Adrenal gland (tissue), 12 donors: ENCODE results near the gene ARHGAP30. TPM values are rescaled to one million over a fixed set of nuclear protein-coding genes. Genes with fewer than 3 reads are reported as not detected.
A peak's percentile ranks its signal among the peaks of the same experiment; 100 is the strongest.

ENCODE experiments used
- DNase-seq, 7 donors: peaks; one replicate each; pipeline ENCODE4 v3.0.0-alpha.2; 2019 to 2020
- H3K27ac ChIP-seq, 5 donors: fragments of 200-600 bp; sonication (generic) in 4 of 5; 1 replicate in 3 of 5; 2 replicates in 2 of 5; pipeline versions ENCODE4 v1.5.1 to v1.8.0; 2016 to 2020; ENCODE audit warnings: mild to moderate bottlenecking in 1 of 5
- H3K27me3 ChIP-seq: fragments of 200-600 bp; 2 replicates; pipeline ENCODE4 v1.8.0; 2021
- H3K36me3 ChIP-seq, 2 donors: fragments of 200-600 bp; replicated peaks in 1 of 2; 1 replicate in 1 of 2; 2 replicates in 1 of 2; pipeline versions ENCODE4 v1.5.1 to v1.8.0; 2018 to 2022
- H3K4me1 ChIP-seq, 2 donors: fragments of 200-600 bp; replicated peaks in 1 of 2; 1 replicate in 1 of 2; 2 replicates in 1 of 2; pipeline versions ENCODE4 v1.5.1 to v1.8.0; 2018 to 2021
- H3K4me3 ChIP-seq, 4 donors: fragments of 200-600 bp; sonication (generic) in 3 of 4; one replicate each; pipeline ENCODE4 v1.5.1; 2016 to 2018
- H3K9me3 ChIP-seq, 3 donors: fragments of 200-600 bp; sonication (generic) in 1 of 3; replicated peaks in 1 of 3; 1 replicate in 2 of 3; 2 replicates in 1 of 3; pipeline versions ENCODE4 v1.5.1 to v1.8.0; 2016 to 2021
- POLR2A ChIP-seq, 2 donors: fragments of 450-650 bp; IDR thresholded peaks; one replicate each; pipeline ENCODE4 v1.6.1; 2017; ENCODE audit warnings: antibody characterized with exemption in 2 of 2, mild to moderate bottlenecking in 2 of 2, moderate library complexity in 1 of 2
- whole genome bisulfite sequencing, 4 donors: extraction: QIAGEN DNeasy Blood & Tissue Kit in 2 of 4; methylation state at CpG; one replicate each; pipeline versions ENCODE4 v1.1.5 to v1.1.7; 2013 to 2017; 5-methylcytosine and 5-hydroxymethylcytosine counted together
- intact Hi-C, 2 donors: fragments of 100-400 bp; cut with DNase I; formaldehyde crosslinking; loops; one replicate each; pipeline versions ENCODE4 v1.14.1 to v1.15.0; 2022 to 2023
- polyA plus RNA-seq, 3 donors: library from polyadenylated mRNA; stranded (reverse); fragments of 200-250 nt in 2 of 3; fragments of 350-450 nt in 1 of 3; fragmentation: Illumina TruSeq in 1 of 3; extraction: RNeasy Lipid Tissue Mini Kit (QIAGEN cat#74804) in 1 of 3; gene quantifications; one replicate each; pipeline ENCODE4 v1.2.3, GENCODE V29; 2013 to 2014
- small RNA-seq, 2 donors: library from RNA; depleted of rRNA; stranded (forward); fragments of <200 nt; gene quantifications; one replicate each; pipeline ENCODE3, GENCODE V24; 2016
- total RNA-seq, 9 donors: library from RNA; depleted of rRNA in 4 of 9; stranded (reverse); fragments of >200 nt in 4 of 9; fragments of 120-200 nt in 1 of 9; fragmentation: NEBNext Ultra II Directional in 1 of 9; extraction: Animal tissue kit (Norgen Biotek cat#: 25700) in 1 of 9; gene quantifications; one replicate each; pipeline versions ENCODE4 v1.1.0 to v1.2.4, GENCODE V29; 2013 to 2023
- TF ChIP-seq, protein P1 (sequence below), 6 experiments: fragments of 450-650 bp in 4 of 6; fragments of 200-600 bp in 2 of 6; sonication (generic) in 1 of 6; IDR thresholded peaks; 1 replicate in 5 of 6; 2 replicates in 1 of 6; pipeline versions ENCODE4 v1.5.1 to v1.8.0; 2016 to 2021; ENCODE audit warnings: antibody characterized with exemption in 6 of 6, mild to moderate bottlenecking in 2 of 6, moderate library complexity in 1 of 6
- donor health status: healthy with polysubstance abuse.
- donor health status: Bipolar disorder and iron deficiency.
- donor health status: DM: yes; HTN: yes; CAD: no.
- donor health status: DM: no; HTN: no; CAD: no.
- donor health status: DM: no; HTN: no; CAD: no.
- donor health status: DM: yes; HTN: yes; CAD: no.

Gene ARHGAP30
- total and polyA plus RNA-seq, 12 donors = 0.89 to 17.5 (median 9.9) TPM

- no peak for DNase-seq
- H3K9me3 ChIP-seq = no peaks in the 10 kb centered on the region
- intact Hi-C loops = loop anchor here in 1 of 2 donors (5.0 kb wide), 1 partner anchor 51 kb away; no protein-coding TSS in a partner anchor
- H3K36me3 ChIP-seq = peaks cover 0 to 26% of the 10 kb centered on the region in 2 donors
- 79 to 91% (median 84%) methylated on average over 11 of the region's 11 CpGs for WGBS, 4 donors
- TF ChIP-seq, protein P1, sequence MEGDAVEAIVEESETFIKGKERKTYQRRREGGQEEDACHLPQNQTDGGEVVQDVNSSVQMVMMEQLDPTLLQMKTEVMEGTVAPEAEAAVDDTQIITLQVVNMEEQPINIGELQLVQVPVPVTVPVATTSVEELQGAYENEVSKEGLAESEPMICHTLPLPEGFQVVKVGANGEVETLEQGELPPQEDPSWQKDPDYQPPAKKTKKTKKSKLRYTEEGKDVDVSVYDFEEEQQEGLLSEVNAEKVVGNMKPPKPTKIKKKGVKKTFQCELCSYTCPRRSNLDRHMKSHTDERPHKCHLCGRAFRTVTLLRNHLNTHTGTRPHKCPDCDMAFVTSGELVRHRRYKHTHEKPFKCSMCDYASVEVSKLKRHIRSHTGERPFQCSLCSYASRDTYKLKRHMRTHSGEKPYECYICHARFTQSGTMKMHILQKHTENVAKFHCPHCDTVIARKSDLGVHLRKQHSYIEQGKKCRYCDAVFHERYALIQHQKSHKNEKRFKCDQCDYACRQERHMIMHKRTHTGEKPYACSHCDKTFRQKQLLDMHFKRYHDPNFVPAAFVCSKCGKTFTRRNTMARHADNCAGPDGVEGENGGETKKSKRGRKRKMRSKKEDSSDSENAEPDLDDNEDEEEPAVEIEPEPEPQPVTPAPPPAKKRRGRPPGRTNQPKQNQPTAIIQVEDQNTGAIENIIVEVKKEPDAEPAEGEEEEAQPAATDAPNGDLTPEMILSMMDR (IDR thresholded peaks at IDR 0.05) = no peak
- no peak for TF ChIP-seq POLR2A (IDR thresholded peaks at IDR 0.05)
- no peak overlapping the region for H3K27ac ChIP-seq
- no peaks in the 10 kb centered on the region for H3K27me3 ChIP-seq
- H3K4me1 ChIP-seq = peaks cover 8 to 12% of the 10 kb centered on the region in 2 donors
- H3K4me3 ChIP-seq = no peak overlapping the region
These were observed 68.8 kb downstream of the ARHGAP30 start for GRCh38 chr1:161000736-161001480.

- Histone ChIP-seq H3K27me3 (no peaks in the 10 kb centered on the region), H3K36me3 (peaks cover 0 to 26% of the 10 kb centered on the region in 2 donors), H3K27ac (no peak overlapping the region), H3K4me3 (no peak overlapping the region), H3K4me1 (peaks cover 8 to 12% of the 10 kb centered on the region in 2 donors), H3K9me3 (no peaks in the 10 kb centered on the region)
- no peak for DNase-seq
- TF ChIP-seq, protein P1 (IDR thresholded peaks at IDR 0.05) = no peak
- no peak for TF ChIP-seq POLR2A (IDR thresholded peaks at IDR 0.05)
- intact Hi-C loops = no loop called here
- 84 to 94% (median 89%) methylated on average over 5 of the region's 5 CpGs for whole genome bisulfite sequencing, 4 donors
These were observed 70.3 kb downstream of the ARHGAP30 start for GRCh38 chr1:160999376-160999775.

DNA sequence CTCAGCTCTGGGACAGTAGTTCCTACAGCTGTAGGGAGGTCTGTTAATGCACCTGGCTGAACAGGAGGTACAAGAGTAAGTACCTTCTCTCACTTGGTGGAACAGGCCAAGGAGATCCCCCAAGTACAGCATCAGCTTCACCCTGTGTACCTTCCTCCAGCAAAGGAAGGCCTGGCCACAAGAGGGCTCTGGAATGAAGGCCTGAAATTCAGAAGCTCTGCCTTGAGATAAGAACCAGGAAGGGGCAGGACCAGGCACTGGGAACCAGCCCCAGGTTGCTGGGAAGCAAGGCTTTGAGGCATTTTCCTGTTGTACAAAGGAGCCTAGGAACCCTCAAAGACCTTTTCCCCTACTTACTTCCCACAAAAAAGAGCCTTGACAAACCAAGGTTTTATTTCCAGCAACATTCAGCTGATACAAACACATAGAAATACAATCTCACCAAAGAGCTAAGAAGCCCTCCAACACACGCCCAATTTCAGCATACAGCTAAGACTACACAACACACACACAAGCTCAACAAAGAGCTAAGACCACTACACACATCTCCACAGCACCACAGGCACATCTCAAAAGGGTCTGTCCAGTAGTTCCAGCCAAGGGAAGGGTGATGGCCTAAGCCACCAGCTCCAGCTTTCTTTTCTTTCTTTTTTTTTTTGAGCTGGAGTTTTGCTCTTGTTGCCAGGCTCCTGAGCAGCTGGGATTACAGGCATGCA, 72.2 kb downstream of the ARHGAP30 start:
- H3K27ac ChIP-seq = peak overlapping the region in 3 of 5 donors; percentile 2 to 52 (median 36)
- DNase-seq = peak; percentile 69 to 90 (median 80)
- H3K4me1 ChIP-seq = peaks cover 8 to 12% of the 10 kb centered on the region in 2 donors
- H3K4me3 ChIP-seq = no peak overlapping the region
- intact Hi-C loops = no loop called here
- 72 to 94% (median 79%) methylated on average over 1 of the region's 1 CpG for WGBS, 4 donors
- no peak for TF ChIP-seq POLR2A (IDR thresholded peaks at IDR 0.05)
- TF ChIP-seq, protein P1 (IDR thresholded peaks at IDR 0.05) = peak; percentile 57 to 82 (median 76)
- no peaks in the 10 kb centered on the region for H3K27me3 ChIP-seq
- no peaks in the 10 kb centered on the region for H3K9me3 ChIP-seq
- H3K36me3 ChIP-seq = peaks cover 0 to 26% of the 10 kb centered on the region in 2 donors

Small RNAs within 50 kb of the gene (small RNA-seq; reads per million reads assigned to genes)
- 0 reads per million in 2 donors for gene AL591806.2

Other genes with a start within 250 kb of the ARHGAP30 start
- gene CD244, start 207.0 kb downstream of the ARHGAP30 start, total RNA-seq = 1 to 10 TPM in 1 of 9 donors, under 1 TPM in 7, not detected in 1; 0.15 to 1.4 (median 0.32) TPM
- under 1 TPM; 0.17 to 0.88 (median 0.22) TPM for gene CD244, start 207.0 kb downstream of the ARHGAP30 start, polyA plus RNA-seq
- gene ITLN1, start 184.7 kb downstream of the ARHGAP30 start, total RNA-seq = 1 to 10 TPM in 1 of 9 donors, under 1 TPM in 2, not detected in 6; 0.41 to 2.9 (median 0.52) TPM
- gene ITLN1, start 184.7 kb downstream of the ARHGAP30 start, polyA plus RNA-seq = 1 to 10 TPM in 2 of 3 donors, not detected in 1; 2.4 to 4.1 TPM
- gene ITLN2, start 115.1 kb downstream of the ARHGAP30 start, total RNA-seq = 1 to 10 TPM in 2 of 9 donors, not detected in 7; 1.1 to 3.1 TPM
- gene ITLN2, start 115.1 kb downstream of the ARHGAP30 start, polyA plus RNA-seq = under 1 TPM in 1 of 3 donors, not detected in 2; 0.32 TPM
- 10 to 100 TPM; 32.1 to 99.1 (median 60.6) TPM for gene F11R, start 48.7 kb downstream of the ARHGAP30 start, total RNA-seq
- gene F11R, start 48.7 kb downstream of the ARHGAP30 start, polyA plus RNA-seq = 10 to 100 TPM; 19.3 to 83.0 (median 22.9) TPM
- 100 to 1,000 TPM in 3 of 9 donors, 10 to 100 TPM in 6; 46.3 to 280 (median 86.7) TPM for gene TSTD1, start 30.9 kb downstream of the ARHGAP30 start, total RNA-seq
- 100 to 1,000 TPM in 2 of 3 donors, 10 to 100 TPM in 1; 57.8 to 153 (median 109) TPM for gene TSTD1, start 30.9 kb downstream of the ARHGAP30 start, polyA plus RNA-seq
- 10 to 100 TPM; 41.3 to 82.9 (median 63.7) TPM for gene USF1, start 23.9 kb downstream of the ARHGAP30 start, total RNA-seq
- gene USF1, start 23.9 kb downstream of the ARHGAP30 start, polyA plus RNA-seq = 100 to 1,000 TPM in 2 of 3 donors, 10 to 100 TPM in 1; 48.0 to 153 (median 144) TPM
- under 1 TPM in 1 of 9 donors, not detected in 8; 0.06 TPM for gene NECTIN4, start 19.7 kb upstream of the ARHGAP30 start, total RNA-seq
- under 1 TPM in 1 of 3 donors, not detected in 2; 0.10 TPM for gene NECTIN4, start 19.7 kb upstream of the ARHGAP30 start, polyA plus RNA-seq
- 10 to 100 TPM in 7 of 9 donors, 1 to 10 TPM in 2; 5.2 to 28.1 (median 19.4) TPM for gene KLHDC9, start 28.5 kb upstream of the ARHGAP30 start, total RNA-seq
- gene KLHDC9, start 28.5 kb upstream of the ARHGAP30 start, polyA plus RNA-seq = 10 to 100 TPM in 2 of 3 donors, 1 to 10 TPM in 1; 5.5 to 25.4 (median 24.4) TPM
- 100 to 1,000 TPM in 1 of 9 donors, 10 to 100 TPM in 8; 33.6 to 103 (median 52.4) TPM for gene PFDN2, start 48.1 kb upstream of the ARHGAP30 start, total RNA-seq
- 100 to 1,000 TPM in 2 of 3 donors, 10 to 100 TPM in 1; 85.9 to 452 (median 363) TPM for gene PFDN2, start 48.1 kb upstream of the ARHGAP30 start, polyA plus RNA-seq
- gene NIT1, start 48.2 kb upstream of the ARHGAP30 start, total RNA-seq = 100 to 1,000 TPM in 6 of 9 donors, 10 to 100 TPM in 3; 77.1 to 122 (median 106) TPM
- gene NIT1, start 48.2 kb upstream of the ARHGAP30 start, polyA plus RNA-seq = 100 to 1,000 TPM in 1 of 3 donors, 10 to 100 TPM in 2; 72.2 to 147 (median 88.6) TPM
- gene DEDD, start 62.8 kb upstream of the ARHGAP30 start, total RNA-seq = 10 to 100 TPM; 22.0 to 38.2 (median 31.5) TPM
- gene DEDD, start 62.8 kb upstream of the ARHGAP30 start, polyA plus RNA-seq = 10 to 100 TPM; 30.9 to 35.0 (median 33.1) TPM
- 100 to 1,000 TPM in 6 of 9 donors, 10 to 100 TPM in 3; 59.0 to 127 (median 106) TPM for gene UFC1, start 84.1 kb upstream of the ARHGAP30 start, total RNA-seq
- 100 to 1,000 TPM; 121 to 166 (median 126) TPM for gene UFC1, start 84.1 kb upstream of the ARHGAP30 start, polyA plus RNA-seq
- gene USP21, start 89.6 kb upstream of the ARHGAP30 start, total RNA-seq = 10 to 100 TPM; 12.0 to 44.0 (median 27.5) TPM
- gene USP21, start 89.6 kb upstream of the ARHGAP30 start, polyA plus RNA-seq = 10 to 100 TPM; 19.3 to 44.9 (median 41.5) TPM
- gene PPOX, start 96.5 kb upstream of the ARHGAP30 start, total RNA-seq = 10 to 100 TPM; 19.4 to 56.2 (median 36.1) TPM
- 100 to 1,000 TPM in 2 of 3 donors, 10 to 100 TPM in 1; 13.2 to 268 (median 150) TPM for gene PPOX, start 96.5 kb upstream of the ARHGAP30 start, polyA plus RNA-seq
- gene B4GALT3, start 107.6 kb upstream of the ARHGAP30 start, total RNA-seq = 10 to 100 TPM; 25.8 to 38.8 (median 30.0) TPM
- 10 to 100 TPM; 21.9 to 35.9 (median 26.6) TPM for gene B4GALT3, start 107.6 kb upstream of the ARHGAP30 start, polyA plus RNA-seq
- gene ADAMTS4, start 129.2 kb upstream of the ARHGAP30 start, total RNA-seq = 10 to 100 TPM in 6 of 9 donors, 1 to 10 TPM in 2, under 1 TPM in 1; 0.67 to 29.2 (median 10.3) TPM
- gene ADAMTS4, start 129.2 kb upstream of the ARHGAP30 start, polyA plus RNA-seq = 10 to 100 TPM in 1 of 3 donors, 1 to 10 TPM in 2; 1.7 to 16.1 (median 9.3) TPM
- gene NDUFS2, start 132.5 kb upstream of the ARHGAP30 start, total RNA-seq = 100 to 1,000 TPM; 133 to 305 (median 191) TPM
- 100 to 1,000 TPM in 1 of 3 donors, 10 to 100 TPM in 2; 78.3 to 175 (median 99.2) TPM for gene NDUFS2, start 132.5 kb upstream of the ARHGAP30 start, polyA plus RNA-seq
- 100 to 1,000 TPM in 4 of 9 donors, 10 to 100 TPM in 4, 1 to 10 TPM in 1; 5.5 to 239 (median 79.4) TPM for gene FCER1G, start 145.4 kb upstream of the ARHGAP30 start, total RNA-seq
- 100 to 1,000 TPM; 127 to 232 (median 180) TPM for gene FCER1G, start 145.4 kb upstream of the ARHGAP30 start, polyA plus RNA-seq
- 1 to 10 TPM in 2 of 9 donors, under 1 TPM in 2, not detected in 5; 0.55 to 2.0 (median 1.0) TPM for gene APOA2, start 153.7 kb upstream of the ARHGAP30 start, total RNA-seq
- gene APOA2, start 153.7 kb upstream of the ARHGAP30 start, polyA plus RNA-seq = 1 to 10 TPM in 1 of 3 donors, not detected in 2; 4.1 TPM
- gene TOMM40L, start 156.2 kb upstream of the ARHGAP30 start, total RNA-seq = 10 to 100 TPM in 6 of 9 donors, 1 to 10 TPM in 3; 7.0 to 18.4 (median 12.1) TPM
- 10 to 100 TPM in 2 of 3 donors, 1 to 10 TPM in 1; 7.2 to 13.2 (median 10.1) TPM for gene TOMM40L, start 156.2 kb upstream of the ARHGAP30 start, polyA plus RNA-seq
- under 1 TPM in 1 of 9 donors, not detected in 8; 0.50 TPM for gene NR1I3, start 168.3 kb upstream of the ARHGAP30 start, total RNA-seq
- gene NR1I3, start 168.3 kb upstream of the ARHGAP30 start, polyA plus RNA-seq = under 1 TPM in 1 of 3 donors, not detected in 2; 0.16 TPM
- gene PCP4L1, start 188.9 kb upstream of the ARHGAP30 start, total RNA-seq = under 1 TPM in 4 of 9 donors, not detected in 5; 0.11 to 0.39 (median 0.33) TPM
- gene PCP4L1, start 188.9 kb upstream of the ARHGAP30 start, polyA plus RNA-seq = under 1 TPM in 2 of 3 donors, not detected in 1; 0.13 to 0.27 TPM
- gene MPZ, start 240.1 kb upstream of the ARHGAP30 start, total RNA-seq = 10 to 100 TPM in 1 of 9 donors, 1 to 10 TPM in 6, under 1 TPM in 2; 0.66 to 10.3 (median 3.1) TPM
- gene MPZ, start 240.1 kb upstream of the ARHGAP30 start, polyA plus RNA-seq = 1 to 10 TPM; 4.1 to 9.5 (median 7.9) TPM
- 100 to 1,000 TPM in 7 of 9 donors, 10 to 100 TPM in 2; 45.0 to 434 (median 293) TPM for gene SDHC, start 244.5 kb upstream of the ARHGAP30 start, total RNA-seq
- gene SDHC, start 244.5 kb upstream of the ARHGAP30 start, polyA plus RNA-seq = 100 to 1,000 TPM in 1 of 3 donors, 10 to 100 TPM in 2; 57.8 to 404 (median 63.6) TPM